ENCODE data around the gene SIM1.

Gene SIM1

GRCh38 chr6:100388868-100389519, 75.7 kb downstream of the SIM1 start:
- TF ChIP-seq GATA2 (IDR thresholded peaks at IDR 0.05; ENCODE audit: low read depth, low read length), result no peak

GRCh38 chr6:100382767-100383195, 81.9 kb downstream of the SIM1 start:
- TF ChIP-seq GATA2 (IDR thresholded peaks at IDR 0.05; ENCODE audit: low read depth, low read length) (no peak), GATA3 (IDR thresholded peaks at IDR 0.05; ENCODE audit: low read depth, low read length) (no peak)

- no peak for TF ChIP-seq GATA3 (IDR thresholded peaks at IDR 0.05; ENCODE audit: low read depth, low read length)
- no peak for TF ChIP-seq GATA2 (IDR thresholded peaks at IDR 0.05; ENCODE audit: low read depth, low read length)
Observed at GRCh38 chr6:100382031-100382430, 82.7 kb downstream of the SIM1 start.

- TF ChIP-seq GATA3 (IDR thresholded peaks at IDR 0.05; ENCODE audit: low read depth, low read length) (no peak), GATA2 (IDR thresholded peaks at IDR 0.05; ENCODE audit: low read depth, low read length) (no peak)
Observed at GRCh38 chr6:100381111-100381510, 83.6 kb downstream of the SIM1 start.

- TF ChIP-seq GATA3 (IDR thresholded peaks at IDR 0.05; ENCODE audit: low read depth, low read length) (no peak), GATA2 (IDR thresholded peaks at IDR 0.05; ENCODE audit: low read depth, low read length) (no peak)
Observed at GRCh38 chr6:100379386-100379785, 85.3 kb downstream of the SIM1 start.

GRCh38 chr6:100378576-100378975, 86.1 kb downstream of the SIM1 start:
- TF ChIP-seq GATA2 (IDR thresholded peaks at IDR 0.05; ENCODE audit: low read depth, low read length) (no peak), GATA3 (IDR thresholded peaks at IDR 0.05; ENCODE audit: low read depth, low read length) (no peak)

GRCh38 chr6:100376103-100376502, 88.6 kb downstream of the SIM1 start:
- no peak for TF ChIP-seq GATA3 (IDR thresholded peaks at IDR 0.05; ENCODE audit: low read depth, low read length)
- no peak for TF ChIP-seq GATA2 (IDR thresholded peaks at IDR 0.05; ENCODE audit: low read depth, low read length)

GRCh38 chr6:100372326-100373091, 92.2 kb downstream of the SIM1 start:
- no peak for TF ChIP-seq GATA2 (IDR thresholded peaks at IDR 0.05; ENCODE audit: low read depth, low read length)
- no peak for TF ChIP-seq GATA3 (IDR thresholded peaks at IDR 0.05; ENCODE audit: low read depth, low read length)

GRCh38 chr6:100371591-100371990, 93.1 kb downstream of the SIM1 start:
- TF ChIP-seq GATA3 (IDR thresholded peaks at IDR 0.05; ENCODE audit: low read depth, low read length), result no peak
- no peak for TF ChIP-seq GATA2 (IDR thresholded peaks at IDR 0.05; ENCODE audit: low read depth, low read length)

GRCh38 chr6:100370265-100370664, 94.5 kb downstream of the SIM1 start:
- no peak for TF ChIP-seq GATA3 (IDR thresholded peaks at IDR 0.05; ENCODE audit: low read depth, low read length)
- TF ChIP-seq GATA2 (IDR thresholded peaks at IDR 0.05; ENCODE audit: low read depth, low read length), result no peak

- TF ChIP-seq GATA3 (IDR thresholded peaks at IDR 0.05; ENCODE audit: low read depth, low read length), result no peak
- no peak for TF ChIP-seq GATA2 (IDR thresholded peaks at IDR 0.05; ENCODE audit: low read depth, low read length)
Observed at GRCh38 chr6:100366419-100366818, 98.3 kb downstream of the SIM1 start.

GRCh38 chr6:100363651-100364050, 101.1 kb downstream of the SIM1 start:
- TF ChIP-seq GATA2 (IDR thresholded peaks at IDR 0.05; ENCODE audit: low read depth, low read length) (no peak), GATA3 (IDR thresholded peaks at IDR 0.05; ENCODE audit: low read depth, low read length) (no peak)

- TF ChIP-seq GATA3 (IDR thresholded peaks at IDR 0.05; ENCODE audit: low read depth, low read length), result no peak
- TF ChIP-seq GATA2 (IDR thresholded peaks at IDR 0.05; ENCODE audit: low read depth, low read length), result no peak
Observed at GRCh38 chr6:100353276-100354015, 111.3 kb downstream of the SIM1 start.

GRCh38 chr6:100350139-100350538, 114.6 kb downstream of the SIM1 start:
- no peak for TF ChIP-seq GATA3 (IDR thresholded peaks at IDR 0.05; ENCODE audit: low read depth, low read length)
- no peak for TF ChIP-seq GATA2 (IDR thresholded peaks at IDR 0.05; ENCODE audit: low read depth, low read length)

Measured in SH-SY5Y (cell line).